Muscle layer of duodenum (tissue), 2 donors: ENCODE results near the gene CELF6.

Experiments used
- H3K27ac ChIP-seq: one replicate; pipeline ENCODE4 v1.7.0; 2013; ENCODE audit warnings: mild to moderate bottlenecking, low read length
- H3K27me3 ChIP-seq: one replicate; pipeline ENCODE4 v1.7.0; 2013; ENCODE audit warnings: low read depth, mild to moderate bottlenecking, control low read depth, low read length
- H3K36me3 ChIP-seq, 2 donors: one replicate each; pipeline ENCODE4 v1.7.0; 2013; ENCODE audit warnings: low read length in 2 of 2, control low read depth in 1 of 2, mild to moderate bottlenecking in 1 of 2; ENCODE audit not compliant: insufficient read depth in 2 of 2, control insufficient read depth in 1 of 2
- H3K4me1 ChIP-seq, 2 donors: one replicate each; pipeline ENCODE4 v1.7.0; 2013; ENCODE audit warnings: low read length in 2 of 2, mild to moderate bottlenecking in 2 of 2, control low read depth in 1 of 2, moderate library complexity in 1 of 2; ENCODE audit not compliant: insufficient read depth in 2 of 2, control insufficient read depth in 1 of 2
- H3K4me3 ChIP-seq, 2 donors: one replicate each; pipeline ENCODE4 v1.7.0; 2013; ENCODE audit warnings: low read length in 2 of 2, low read depth in 1 of 2, mild to moderate bottlenecking in 1 of 2
- H3K9me3 ChIP-seq, 2 donors: one replicate each; pipeline ENCODE4 v1.7.0; 2013; ENCODE audit warnings: low read length in 2 of 2, control low read depth in 1 of 2, mild to moderate bottlenecking in 1 of 2; ENCODE audit not compliant: control insufficient read depth in 1 of 2
- donor health status: healthy.

CELF6 gene

GRCh38 chr15:72319985-72320671 is at the start of gene CELF6:
CELF6 (minus strand) TSS chr15:72320157; CDS start chr15:72319874, 283 bp downstream.
- H3K27ac ChIP-seq, result no peak within 1 kb of the TSS
- H3K27me3 ChIP-seq, result no peaks in the 10 kb centered on the region
- H3K4me1 ChIP-seq, result peaks cover 0 to 6% of the 10 kb centered on the region in 2 donors
- H3K4me3 ChIP-seq, result peak within 1 kb of the TSS; percentile 37 to 65
- H3K36me3 ChIP-seq, result no peaks in the 10 kb centered on the region
- H3K9me3 ChIP-seq, result peaks cover 0 to 2% of the 10 kb centered on the region in 2 donors

DNA sequence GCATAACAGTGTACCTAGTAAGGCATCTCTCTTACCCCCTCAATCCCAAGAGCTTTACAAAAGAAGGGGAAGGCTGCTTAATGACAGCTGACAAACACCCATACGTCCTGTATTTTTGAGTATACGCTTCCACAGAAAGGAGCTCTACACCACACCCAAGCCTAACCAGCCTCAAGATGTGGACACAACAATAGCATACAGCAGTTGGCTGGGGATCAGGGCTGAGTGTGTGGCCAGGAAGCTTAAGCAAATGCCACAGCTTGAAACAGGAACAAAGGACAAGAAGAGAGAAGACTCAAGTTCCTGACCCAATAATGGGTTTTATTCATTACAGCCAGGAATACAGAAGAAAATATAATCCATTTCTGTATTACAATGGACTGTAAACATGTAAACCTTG is 48.9 kb upstream of the CELF6 start:
- peaks cover 0 to 32% of the 10 kb centered on the region in 2 donors for H3K4me1 ChIP-seq

DNA sequence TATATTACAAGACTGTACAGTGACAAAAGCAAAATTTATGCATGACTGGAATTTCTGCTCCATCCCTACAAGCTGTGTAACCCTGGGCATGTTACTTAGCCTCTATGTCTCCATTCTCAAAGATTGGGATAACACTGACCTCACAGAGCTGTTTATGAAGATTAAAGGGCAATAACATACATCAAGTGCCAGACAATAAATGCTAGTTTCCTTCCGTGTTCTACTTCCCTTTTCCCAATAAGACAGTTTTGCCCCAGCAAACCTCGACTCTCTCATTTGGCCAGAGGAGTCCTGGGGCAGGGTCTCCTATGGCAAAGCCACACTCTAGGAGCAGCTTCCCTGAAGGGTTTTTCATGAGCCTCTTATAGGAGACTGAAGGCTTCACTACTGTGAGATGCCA is 48.4 kb upstream of the CELF6 start:
- no peaks in the 10 kb centered on the region for H3K9me3 ChIP-seq
- peaks cover 0 to 11% of the 10 kb centered on the region in 2 donors for H3K36me3 ChIP-seq
- peaks cover 0 to 32% of the 10 kb centered on the region in 2 donors for H3K4me1 ChIP-seq
- H3K4me3 ChIP-seq, result no peak overlapping the region
- H3K27me3 ChIP-seq, result no peaks in the 10 kb centered on the region
- peak overlapping the region; percentile 19 for H3K27ac ChIP-seq

More for the DNA sequence above, 48.9 kb upstream of the CELF6 start:
- peak overlapping the region; percentile 19 for H3K27ac ChIP-seq
- no peaks in the 10 kb centered on the region for H3K9me3 ChIP-seq
- no peaks in the 10 kb centered on the region for H3K27me3 ChIP-seq
- H3K4me3 ChIP-seq, result no peak overlapping the region
- peaks cover 0 to 11% of the 10 kb centered on the region in 2 donors for H3K36me3 ChIP-seq

GRCh38 chr15:72365844-72366243 is 45.9 kb upstream of the CELF6 start:
- no peak overlapping the region for H3K4me3 ChIP-seq
- no peak overlapping the region for H3K27ac ChIP-seq
- peaks cover 0 to 11% of the 10 kb centered on the region in 2 donors for H3K36me3 ChIP-seq
- H3K27me3 ChIP-seq, result no peaks in the 10 kb centered on the region
- no peaks in the 10 kb centered on the region for H3K9me3 ChIP-seq
- H3K4me1 ChIP-seq, result peaks cover 0 to 19% of the 10 kb centered on the region in 2 donors

DNA sequence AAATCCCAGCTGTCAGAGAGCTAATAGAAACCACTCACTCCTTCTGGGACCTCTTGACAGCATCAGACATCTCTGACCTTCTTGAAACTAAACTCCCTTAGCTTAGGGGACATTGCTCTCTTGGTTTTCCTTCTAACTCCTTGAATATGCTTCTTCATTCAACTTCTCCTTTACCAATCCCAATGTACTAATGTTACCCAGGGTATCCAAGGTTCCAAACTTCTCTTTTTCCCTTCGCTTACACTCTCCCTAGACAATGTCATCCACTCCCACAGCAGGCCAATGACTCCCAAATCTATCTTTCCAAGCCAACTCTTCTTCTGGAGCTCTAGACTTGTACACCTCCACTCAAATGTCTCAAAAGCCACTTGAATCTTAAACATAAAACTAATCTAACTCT is 41.2 kb upstream of the CELF6 start:
- H3K27ac ChIP-seq, result no peak overlapping the region
- peaks cover 7 to 13% of the 10 kb centered on the region in 2 donors for H3K4me1 ChIP-seq
- no peaks in the 10 kb centered on the region for H3K9me3 ChIP-seq
- H3K36me3 ChIP-seq, result peaks cover 0 to 7% of the 10 kb centered on the region in 2 donors
- H3K4me3 ChIP-seq, result no peak overlapping the region
- no peaks in the 10 kb centered on the region for H3K27me3 ChIP-seq

- no peaks in the 10 kb centered on the region for H3K9me3 ChIP-seq
- H3K4me3 ChIP-seq, result no peak overlapping the region
- H3K27me3 ChIP-seq, result no peaks in the 10 kb centered on the region
- peaks cover 7 to 13% of the 10 kb centered on the region in 2 donors for H3K4me1 ChIP-seq
- peaks cover 12 to 31% of the 10 kb centered on the region in 2 donors for H3K36me3 ChIP-seq
- H3K27ac ChIP-seq, result no peak overlapping the region
Observed at GRCh38 chr15:72358650-72359171, 38.8 kb upstream of the CELF6 start.

DNA sequence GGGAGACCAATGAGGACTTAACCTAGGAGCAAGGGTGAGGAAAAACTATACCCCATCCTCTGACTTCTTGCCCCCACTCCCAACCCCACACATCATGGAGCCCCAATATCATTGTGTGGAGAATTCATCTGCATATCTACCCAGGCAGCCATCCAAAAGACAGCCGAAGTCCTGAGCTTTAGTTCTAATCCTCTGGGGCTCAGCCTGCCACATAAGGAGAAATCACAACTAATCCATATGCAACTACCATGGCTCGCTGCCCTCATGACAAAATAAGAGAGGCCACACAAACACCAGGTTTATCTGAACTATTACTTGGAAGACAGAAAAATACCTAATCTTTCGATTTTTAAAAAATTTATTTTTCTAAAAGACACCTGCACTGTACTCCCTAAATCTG is 38.2 kb upstream of the CELF6 start:
- H3K4me1 ChIP-seq, result peaks cover 7 to 13% of the 10 kb centered on the region in 2 donors
- no peaks in the 10 kb centered on the region for H3K9me3 ChIP-seq
- H3K36me3 ChIP-seq, result peaks cover 17 to 37% of the 10 kb centered on the region in 2 donors
- H3K4me3 ChIP-seq, result no peak overlapping the region
- no peaks in the 10 kb centered on the region for H3K27me3 ChIP-seq
- no peak overlapping the region for H3K27ac ChIP-seq

DNA sequence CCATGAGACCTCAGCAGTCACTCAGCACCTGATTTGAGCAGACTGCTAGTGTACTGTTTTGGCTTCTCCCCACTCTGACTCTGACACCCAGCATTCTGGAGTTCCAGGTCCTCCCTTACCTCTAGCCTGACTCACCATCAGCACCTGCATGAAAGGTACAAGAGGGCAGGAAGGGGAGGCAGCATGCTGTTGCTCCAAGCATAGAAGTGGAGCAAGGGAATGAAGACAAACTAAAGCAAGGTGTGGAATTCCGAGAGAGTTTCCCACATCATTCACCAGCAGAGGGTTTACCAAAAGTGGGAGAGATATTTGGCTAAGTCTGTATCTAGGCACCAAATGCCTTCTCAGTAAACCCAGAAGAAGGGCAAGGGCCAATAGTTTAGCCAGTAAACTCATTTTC is 34.5 kb upstream of the CELF6 start:
- Histone ChIP-seq H3K27me3 (no peaks in the 10 kb centered on the region), H3K27ac (no peak overlapping the region), H3K9me3 (no peaks in the 10 kb centered on the region), H3K36me3 (peaks cover 36 to 72% of the 10 kb centered on the region in 2 donors), H3K4me3 (no peak overlapping the region), H3K4me1 (peaks cover 7 to 13% of the 10 kb centered on the region in 2 donors)

DNA sequence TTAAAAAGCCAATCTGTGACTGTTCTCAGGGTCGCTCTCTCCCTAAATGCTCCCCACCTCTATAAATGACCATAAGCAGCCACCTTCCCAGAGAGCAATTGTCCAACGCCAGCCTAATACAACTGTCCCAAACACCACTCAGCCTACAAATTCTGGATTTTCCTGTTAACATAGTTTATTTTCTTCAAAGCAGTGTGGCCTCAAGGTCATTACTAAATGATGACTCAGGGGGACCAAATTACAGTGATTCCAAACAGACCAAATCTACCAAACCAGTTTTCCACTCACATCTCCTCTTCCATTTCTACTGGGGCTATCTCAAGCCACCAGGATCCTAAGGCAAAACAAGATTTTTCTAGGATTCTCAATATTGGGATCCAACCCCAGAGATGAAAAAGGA is 33.3 kb upstream of the CELF6 start:
- Histone ChIP-seq H3K27ac (no peak overlapping the region), H3K4me1 (peaks cover 0 to 2% of the 10 kb centered on the region in 2 donors), H3K27me3 (no peaks in the 10 kb centered on the region), H3K4me3 (no peak overlapping the region), H3K9me3 (no peaks in the 10 kb centered on the region), H3K36me3 (peaks cover 48 to 84% of the 10 kb centered on the region in 2 donors)

DNA sequence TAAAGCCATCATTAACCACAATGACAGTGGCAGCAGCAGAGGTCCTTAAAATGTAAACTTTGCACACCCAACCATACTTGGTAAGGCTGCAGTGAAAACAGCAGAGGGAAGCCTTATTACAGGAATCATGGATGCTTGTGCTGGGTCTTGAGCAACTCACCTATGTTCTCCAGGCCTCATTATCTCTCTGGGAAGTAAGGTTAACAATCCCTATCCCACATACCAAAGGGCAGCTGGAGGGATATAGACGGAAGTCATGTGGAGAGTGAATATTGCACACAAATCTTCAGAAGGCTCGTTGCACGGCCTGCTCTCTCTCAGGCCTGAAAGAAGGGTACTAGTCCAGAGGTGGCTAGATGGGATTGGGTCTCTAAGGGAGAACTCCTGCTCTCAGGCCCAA is 25.8 kb upstream of the CELF6 start:
- Histone ChIP-seq H3K36me3 (peaks cover 57 to 71% of the 10 kb centered on the region in 2 donors), H3K4me1 (no peaks in the 10 kb centered on the region), H3K27me3 (no peaks in the 10 kb centered on the region), H3K9me3 (no peaks in the 10 kb centered on the region), H3K4me3 (no peak overlapping the region), H3K27ac (no peak overlapping the region)

DNA sequence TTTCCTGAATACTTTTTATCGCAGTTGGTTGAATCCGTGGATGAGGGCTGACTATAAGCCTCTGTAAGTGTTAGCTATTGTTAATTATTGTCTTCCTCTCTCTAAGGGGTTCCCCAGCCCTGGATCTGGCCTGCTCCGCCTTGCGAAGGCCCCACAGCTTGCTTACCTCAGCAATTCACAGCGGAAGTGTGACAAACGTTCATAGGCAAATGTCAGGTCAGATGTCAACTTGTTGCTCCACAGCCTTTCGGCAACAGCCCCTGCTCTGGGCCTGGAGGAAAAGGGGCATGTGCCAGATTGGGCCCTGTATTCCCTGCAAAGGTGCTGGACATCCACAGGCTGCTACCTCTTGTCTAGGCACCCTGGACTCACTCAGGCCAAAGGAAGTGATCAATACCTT is 25.3 kb upstream of the CELF6 start:
- no peaks in the 10 kb centered on the region for H3K27me3 ChIP-seq
- no peak overlapping the region for H3K27ac ChIP-seq
- H3K9me3 ChIP-seq, result no peaks in the 10 kb centered on the region
- no peaks in the 10 kb centered on the region for H3K4me1 ChIP-seq
- H3K4me3 ChIP-seq, result no peak overlapping the region
- peaks cover 52 to 65% of the 10 kb centered on the region in 2 donors for H3K36me3 ChIP-seq
